ENCODE measurements around the gene SH3GL3.

- TF ChIP-seq POLR2A (IDR thresholded peaks at IDR 0.05; ENCODE audit: low read length) (no peak), GATA1 (IDR thresholded peaks at IDR 0.05; ENCODE audit: low read depth, low read length) (no peak)
Observed at GRCh38 chr15:83651541-83651940, 204.4 kb downstream of the SH3GL3 start.
